ENCODE results near the gene FAS.

Gene FAS

GRCh38 chr10:89032141-89032891 is 41.7 kb downstream of the FAS start:
- no peaks in the 10 kb centered on the region for H3K36me3 ChIP-seq (ENCODE audit: control insufficient read depth, insufficient read depth, low read length)
- no peaks in the 10 kb centered on the region for H3K9me3 ChIP-seq (ENCODE audit: control insufficient read depth, insufficient read depth, low read length)
- H3K27me3 ChIP-seq (ENCODE audit: control insufficient read depth, insufficient read depth, low read length), result no peaks in the 10 kb centered on the region
- H3K27ac ChIP-seq (ENCODE audit: low read length), result no peak overlapping the region
- WGBS (ENCODE audit: insufficient coverage, insufficient read length), result no CpG with 5 or more reads among the region's 8 CpGs
- no peak overlapping the region for H3K4me3 ChIP-seq (ENCODE audit: low read length)
- no peak for DNase-seq (ENCODE audit: low read depth, low spot score)
- H3K4me1 ChIP-seq (ENCODE audit: control insufficient read depth, insufficient read depth, low read length), result peaks cover 5% of the 10 kb centered on the region; the same call in 1 of the 2 replicates

GRCh38 chr10:89035461-89035860 is 44.9 kb downstream of the FAS start:
- no peak for DNase-seq (ENCODE audit: low read depth, low spot score)
- no CpG with 5 or more reads among the region's 1 CpG for WGBS (ENCODE audit: insufficient coverage, insufficient read length)
- Histone ChIP-seq H3K36me3 (ENCODE audit: control insufficient read depth, insufficient read depth, low read length) (no peaks in the 10 kb centered on the region), H3K4me1 (ENCODE audit: control insufficient read depth, insufficient read depth, low read length) (peaks cover 5% of the 10 kb centered on the region; the same call in 1 of the 2 replicates), H3K4me3 (ENCODE audit: low read length) (no peak overlapping the region), H3K27me3 (ENCODE audit: control insufficient read depth, insufficient read depth, low read length) (no peaks in the 10 kb centered on the region), H3K9me3 (ENCODE audit: control insufficient read depth, insufficient read depth, low read length) (no peaks in the 10 kb centered on the region), H3K27ac (ENCODE audit: low read length) (no peak overlapping the region)

GRCh38 chr10:89037096-89037495 is 46.5 kb downstream of the FAS start:
- Histone ChIP-seq H3K9me3 (ENCODE audit: control insufficient read depth, insufficient read depth, low read length) (no peaks in the 10 kb centered on the region), H3K27me3 (ENCODE audit: control insufficient read depth, insufficient read depth, low read length) (no peaks in the 10 kb centered on the region), H3K4me3 (ENCODE audit: low read length) (no peak overlapping the region), H3K36me3 (ENCODE audit: control insufficient read depth, insufficient read depth, low read length) (no peaks in the 10 kb centered on the region), H3K4me1 (ENCODE audit: control insufficient read depth, insufficient read depth, low read length) (no peaks in the 10 kb centered on the region), H3K27ac (ENCODE audit: low read length) (no peak overlapping the region)
- DNase-seq (ENCODE audit: low read depth, low spot score), result no peak
- WGBS (ENCODE audit: insufficient coverage, insufficient read length), result no CpG with 5 or more reads among the region's 3 CpGs

- no peaks in the 10 kb centered on the region for H3K27me3 ChIP-seq (ENCODE audit: control insufficient read depth, insufficient read depth, low read length)
- no peaks in the 10 kb centered on the region for H3K36me3 ChIP-seq (ENCODE audit: control insufficient read depth, insufficient read depth, low read length)
- no CpG with 5 or more reads among the region's 2 CpGs for WGBS (ENCODE audit: insufficient coverage, insufficient read length)
- DNase-seq (ENCODE audit: low read depth, low spot score), result no peak
- H3K4me1 ChIP-seq (ENCODE audit: control insufficient read depth, insufficient read depth, low read length), result no peaks in the 10 kb centered on the region
- no peaks in the 10 kb centered on the region for H3K9me3 ChIP-seq (ENCODE audit: control insufficient read depth, insufficient read depth, low read length)
- H3K27ac ChIP-seq (ENCODE audit: low read length), result no peak overlapping the region
- no peak overlapping the region for H3K4me3 ChIP-seq (ENCODE audit: low read length)
Observed at GRCh38 chr10:89042562-89042961, 52.0 kb downstream of the FAS start.

DNA sequence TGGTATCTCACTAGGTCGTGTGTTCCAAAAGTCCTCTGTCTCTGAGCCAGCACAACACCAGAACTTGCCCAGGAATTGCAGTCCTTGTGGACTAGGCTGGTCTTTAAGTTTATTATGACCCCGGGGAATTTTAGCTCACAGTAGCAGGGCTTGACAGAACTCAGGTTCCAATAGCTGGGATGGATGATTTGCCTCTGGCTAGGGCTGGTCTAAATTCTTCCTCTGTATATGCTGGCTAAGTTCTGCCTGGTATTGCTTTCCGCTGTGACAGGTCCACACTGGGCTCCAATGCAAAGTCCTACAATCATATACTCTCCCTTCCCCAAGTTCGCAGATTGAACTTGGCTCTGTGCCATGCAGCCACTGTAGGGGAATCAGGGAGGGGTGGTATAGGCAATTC is 52.5 kb downstream of the FAS start:
- DNase-seq (ENCODE audit: low read depth, low spot score), result no peak
- H3K4me1 ChIP-seq (ENCODE audit: control insufficient read depth, insufficient read depth, low read length), result no peaks in the 10 kb centered on the region
- no peaks in the 10 kb centered on the region for H3K27me3 ChIP-seq (ENCODE audit: control insufficient read depth, insufficient read depth, low read length)
- H3K4me3 ChIP-seq (ENCODE audit: low read length), result no peak overlapping the region
- H3K36me3 ChIP-seq (ENCODE audit: control insufficient read depth, insufficient read depth, low read length), result no peaks in the 10 kb centered on the region
- no peak overlapping the region for H3K27ac ChIP-seq (ENCODE audit: low read length)
- WGBS (ENCODE audit: insufficient coverage, insufficient read length), result no CpG with 5 or more reads among the region's 4 CpGs
- no peaks in the 10 kb centered on the region for H3K9me3 ChIP-seq (ENCODE audit: control insufficient read depth, insufficient read depth, low read length)

DNA sequence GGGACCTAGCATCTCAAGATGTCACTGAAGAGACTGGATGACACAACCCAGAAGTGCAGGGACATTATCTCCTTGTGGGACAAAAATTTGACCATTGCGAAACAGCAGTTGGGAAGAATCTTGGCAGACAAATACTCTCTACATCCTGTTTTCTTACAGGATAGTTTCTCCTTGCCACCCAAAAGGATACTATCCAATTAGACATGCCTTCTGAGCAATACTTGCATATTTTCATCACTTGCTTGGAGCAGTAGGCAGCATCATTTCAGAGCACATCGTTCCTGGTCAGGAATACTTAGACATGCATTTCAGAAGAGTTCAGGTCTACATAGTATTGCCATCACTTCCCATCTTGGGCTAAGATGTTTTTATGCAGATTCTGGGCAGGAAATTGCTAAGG is 56.8 kb downstream of the FAS start:
- Histone ChIP-seq H3K27me3 (ENCODE audit: control insufficient read depth, insufficient read depth, low read length) (no peaks in the 10 kb centered on the region), H3K27ac (ENCODE audit: low read length) (no peak overlapping the region), H3K4me1 (ENCODE audit: control insufficient read depth, insufficient read depth, low read length) (no peaks in the 10 kb centered on the region), H3K9me3 (ENCODE audit: control insufficient read depth, insufficient read depth, low read length) (no peaks in the 10 kb centered on the region), H3K4me3 (ENCODE audit: low read length) (no peak overlapping the region), H3K36me3 (ENCODE audit: control insufficient read depth, insufficient read depth, low read length) (no peaks in the 10 kb centered on the region)
- no CpG with 5 or more reads among the region's 2 CpGs for WGBS (ENCODE audit: insufficient coverage, insufficient read length)
- DNase-seq (ENCODE audit: low read depth, low spot score), result no peak

- DNase-seq (ENCODE audit: low read depth, low spot score), result no peak
- H3K27ac ChIP-seq (ENCODE audit: low read length), result no peak overlapping the region
Observed at GRCh38 chr10:89051593-89051992, 61.0 kb downstream of the FAS start.

DNA sequence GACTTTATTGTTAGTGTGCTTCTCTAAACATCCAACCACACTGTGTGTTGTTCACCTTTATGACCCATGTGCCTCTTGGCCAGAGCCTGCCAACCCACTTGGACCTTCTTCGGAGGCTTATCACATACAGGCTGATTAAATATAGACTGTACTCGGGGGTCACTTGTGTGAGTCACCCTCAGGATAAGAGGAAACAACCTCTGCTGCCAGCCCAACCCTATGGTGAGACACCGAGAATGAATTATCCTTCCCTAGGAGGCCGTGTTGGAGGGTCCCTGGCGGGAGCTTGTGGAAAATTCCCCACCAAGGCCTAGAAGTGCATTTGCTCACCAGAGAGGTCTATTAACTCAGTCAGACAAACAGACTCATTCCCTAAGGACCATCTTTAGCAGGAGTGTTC is 63.0 kb downstream of the FAS start:
- no CpG with 5 or more reads among the region's 5 CpGs for WGBS (ENCODE audit: insufficient coverage, insufficient read length)
- H3K4me3 ChIP-seq (ENCODE audit: low read length), result no peak overlapping the region
- no peaks in the 10 kb centered on the region for H3K27me3 ChIP-seq (ENCODE audit: control insufficient read depth, insufficient read depth, low read length)

More at GRCh38 chr10:89051593-89051992, 61.0 kb downstream of the FAS start:
- Histone ChIP-seq H3K4me3 (ENCODE audit: low read length) (no peak overlapping the region), H3K36me3 (ENCODE audit: control insufficient read depth, insufficient read depth, low read length) (no peaks in the 10 kb centered on the region), H3K4me1 (ENCODE audit: control insufficient read depth, insufficient read depth, low read length) (0 out of 2 replicates have a peak, but pooled peaks cover 1% of the 10 kb centered on the region), H3K27me3 (ENCODE audit: control insufficient read depth, insufficient read depth, low read length) (no peaks in the 10 kb centered on the region), H3K9me3 (ENCODE audit: control insufficient read depth, insufficient read depth, low read length) (no peaks in the 10 kb centered on the region)

DNA sequence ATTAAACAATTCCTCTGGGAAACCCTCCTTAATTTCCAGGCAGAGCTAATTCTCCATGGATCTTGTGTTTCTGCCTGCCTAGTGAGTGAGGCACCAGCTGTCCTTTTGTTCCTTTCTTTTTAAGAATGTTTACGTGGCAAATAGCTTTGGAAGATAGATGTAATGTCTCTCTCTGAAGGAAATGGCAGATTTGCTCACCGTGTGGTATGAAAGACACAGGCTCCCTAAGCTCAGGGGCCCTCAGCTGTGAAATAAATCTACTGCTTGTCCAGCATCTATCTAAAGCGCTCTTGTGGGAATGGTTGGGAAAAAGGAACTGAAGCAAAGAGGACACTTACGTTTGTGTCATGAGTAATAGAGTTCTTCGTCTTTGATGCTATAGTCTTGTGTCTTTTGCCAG is 64.6 kb downstream of the FAS start:
- WGBS (ENCODE audit: insufficient coverage, insufficient read length), result no CpG with 5 or more reads among the region's 5 CpGs
- H3K4me1 ChIP-seq (ENCODE audit: control insufficient read depth, insufficient read depth, low read length), result 0 out of 2 replicates have a peak, but pooled peaks cover 1% of the 10 kb centered on the region
- no peak overlapping the region for H3K4me3 ChIP-seq (ENCODE audit: low read length)
- H3K9me3 ChIP-seq (ENCODE audit: control insufficient read depth, insufficient read depth, low read length), result no peaks in the 10 kb centered on the region
- no peak for DNase-seq (ENCODE audit: low read depth, low spot score)
- no peaks in the 10 kb centered on the region for H3K27me3 ChIP-seq (ENCODE audit: control insufficient read depth, insufficient read depth, low read length)
- no peaks in the 10 kb centered on the region for H3K36me3 ChIP-seq (ENCODE audit: control insufficient read depth, insufficient read depth, low read length)
- H3K27ac ChIP-seq (ENCODE audit: low read length), result no peak overlapping the region

More for the DNA sequence above, 63.0 kb downstream of the FAS start:
- Histone ChIP-seq H3K9me3 (ENCODE audit: control insufficient read depth, insufficient read depth, low read length) (no peaks in the 10 kb centered on the region), H3K4me1 (ENCODE audit: control insufficient read depth, insufficient read depth, low read length) (0 out of 2 replicates have a peak, but pooled peaks cover 1% of the 10 kb centered on the region), H3K27ac (ENCODE audit: low read length) (no peak overlapping the region), H3K36me3 (ENCODE audit: control insufficient read depth, insufficient read depth, low read length) (no peaks in the 10 kb centered on the region)
- DNase-seq (ENCODE audit: low read depth, low spot score), result no peak

DNA sequence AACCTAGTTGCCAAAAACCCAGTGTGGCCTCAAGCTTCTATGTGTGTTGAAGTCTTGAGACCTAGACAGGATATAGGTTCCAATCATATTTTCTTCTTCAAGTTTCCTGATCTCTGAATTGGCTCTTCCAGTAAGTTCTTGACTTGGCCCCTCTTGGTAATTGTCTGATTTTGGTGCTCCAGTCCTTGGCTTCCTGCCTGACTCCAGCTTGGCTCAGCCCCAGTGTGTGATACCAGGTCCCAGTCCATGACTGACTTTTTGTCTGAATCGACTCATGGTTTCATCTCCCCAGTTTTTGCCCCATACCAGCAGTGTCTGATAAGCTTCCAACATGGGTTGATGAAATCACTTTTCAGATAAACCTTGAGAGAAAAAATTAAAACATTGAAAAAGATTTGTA is 72.3 kb downstream of the FAS start:
- H3K27me3 ChIP-seq (ENCODE audit: control insufficient read depth, insufficient read depth, low read length), result no peaks in the 10 kb centered on the region
- no CpG with 5 or more reads among the region's 1 CpG for WGBS (ENCODE audit: insufficient coverage, insufficient read length)
- no peak for DNase-seq (ENCODE audit: low read depth, low spot score)

DNA sequence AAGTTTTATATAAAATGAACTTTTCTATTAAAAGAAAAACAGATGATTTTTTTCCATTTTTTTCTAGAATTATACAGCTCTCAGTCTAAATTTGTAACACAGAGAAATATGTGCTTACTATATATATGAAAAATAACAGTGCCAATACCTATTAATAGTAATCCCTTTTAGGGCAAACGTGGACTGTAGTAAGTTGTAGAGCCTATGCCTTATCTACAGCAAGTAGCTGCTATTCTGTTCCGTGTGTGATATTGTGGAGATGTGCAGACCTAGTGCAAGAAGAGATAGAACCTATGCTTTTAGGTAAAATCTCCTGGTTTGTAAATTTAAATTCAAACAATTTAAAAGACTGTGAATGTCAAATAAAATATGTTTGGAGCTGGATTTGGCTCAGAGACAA is 72.9 kb downstream of the FAS start:
- no CpG with 5 or more reads among the region's 2 CpGs for WGBS (ENCODE audit: insufficient coverage, insufficient read length)
- H3K4me3 ChIP-seq (ENCODE audit: low read length), result no peak overlapping the region

More for the DNA sequence above, 72.3 kb downstream of the FAS start:
- Histone ChIP-seq H3K27ac (ENCODE audit: low read length) (no peak overlapping the region), H3K4me1 (ENCODE audit: control insufficient read depth, insufficient read depth, low read length) (no peaks in the 10 kb centered on the region), H3K36me3 (ENCODE audit: control insufficient read depth, insufficient read depth, low read length) (no peaks in the 10 kb centered on the region), H3K4me3 (ENCODE audit: low read length) (no peak overlapping the region), H3K9me3 (ENCODE audit: control insufficient read depth, insufficient read depth, low read length) (no peaks in the 10 kb centered on the region)

More for the DNA sequence above, 72.9 kb downstream of the FAS start:
- no peaks in the 10 kb centered on the region for H3K36me3 ChIP-seq (ENCODE audit: control insufficient read depth, insufficient read depth, low read length)
- no peaks in the 10 kb centered on the region for H3K4me1 ChIP-seq (ENCODE audit: control insufficient read depth, insufficient read depth, low read length)
- H3K9me3 ChIP-seq (ENCODE audit: control insufficient read depth, insufficient read depth, low read length), result no peaks in the 10 kb centered on the region
- H3K27ac ChIP-seq (ENCODE audit: low read length), result no peak overlapping the region
- H3K27me3 ChIP-seq (ENCODE audit: control insufficient read depth, insufficient read depth, low read length), result no peaks in the 10 kb centered on the region
- DNase-seq (ENCODE audit: low read depth, low spot score), result no peak

All from iPS DF 6.9 (cell line).